CMK (cell line): ENCODE results near the gene IMPG2.

Experiments used
- DNase-seq: peaks from one replicate; pipeline ENCODE4 v3.0.0-alpha.2; 2010; ENCODE audit warnings: low read depth

IMPG2 gene

DNA sequence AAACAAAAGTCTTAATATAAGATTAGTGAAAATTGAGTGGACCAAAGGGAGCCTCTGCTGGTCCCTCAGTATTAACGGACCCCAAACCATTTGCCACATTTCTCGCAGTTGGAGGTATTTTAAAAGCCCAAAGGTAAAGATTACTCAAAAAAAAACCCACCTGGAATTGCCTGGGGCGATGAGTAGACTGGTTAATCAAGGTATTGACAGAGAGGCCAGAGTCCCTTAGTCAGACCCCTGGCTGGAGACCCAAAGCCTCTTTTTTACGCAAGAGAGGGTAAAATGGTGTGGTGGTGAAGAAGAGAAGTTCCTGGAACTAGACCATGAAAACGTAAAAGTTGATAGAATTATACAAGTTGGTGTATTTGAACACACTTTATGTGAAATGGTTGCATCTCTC, 137.2 kb downstream of the IMPG2 start:
- DNase-seq = no peak

- DNase-seq = no peak
Measured at GRCh38 chr3:101182734-101183133, 137.6 kb downstream of the IMPG2 start.

DNA sequence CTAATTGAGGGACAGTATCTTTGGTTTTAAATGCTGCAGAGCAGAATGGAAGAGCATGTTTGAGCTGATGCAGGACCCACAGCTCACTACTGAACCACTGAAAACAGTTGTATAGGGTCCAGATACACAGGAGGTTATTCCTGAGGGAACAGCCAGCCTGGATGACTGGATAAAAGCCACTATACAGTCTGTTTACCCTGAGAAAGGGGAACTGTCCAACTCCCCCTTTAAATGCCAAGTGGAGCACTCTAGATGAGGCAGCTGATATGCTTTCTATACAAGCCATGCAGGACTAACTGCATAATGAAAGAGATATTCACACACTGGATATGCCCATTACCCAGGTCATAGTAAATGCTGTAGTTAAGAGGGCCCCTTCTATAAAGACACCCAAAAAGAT, 138.6 kb downstream of the IMPG2 start:
- no peak for DNase-seq

DNA sequence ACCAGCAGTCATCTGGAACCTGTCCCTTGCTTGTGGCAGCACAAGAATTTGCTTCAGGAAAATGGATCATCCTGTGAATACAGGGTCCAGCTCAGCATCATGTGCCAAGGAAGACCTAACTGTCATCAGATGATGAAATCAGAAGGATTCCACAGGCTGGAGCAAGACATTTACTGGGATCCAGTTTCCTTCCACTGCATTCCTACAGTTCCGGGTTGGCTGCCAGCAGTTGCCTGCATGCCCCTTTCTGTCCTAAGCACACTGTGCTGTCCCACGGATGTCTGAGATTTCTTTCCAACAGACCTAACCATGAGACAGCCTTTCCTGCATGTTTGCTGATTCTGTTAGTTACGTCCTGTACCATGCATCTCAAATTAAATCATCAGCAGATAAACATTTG, 140.7 kb downstream of the IMPG2 start:
- DNase-seq = no peak

DNA sequence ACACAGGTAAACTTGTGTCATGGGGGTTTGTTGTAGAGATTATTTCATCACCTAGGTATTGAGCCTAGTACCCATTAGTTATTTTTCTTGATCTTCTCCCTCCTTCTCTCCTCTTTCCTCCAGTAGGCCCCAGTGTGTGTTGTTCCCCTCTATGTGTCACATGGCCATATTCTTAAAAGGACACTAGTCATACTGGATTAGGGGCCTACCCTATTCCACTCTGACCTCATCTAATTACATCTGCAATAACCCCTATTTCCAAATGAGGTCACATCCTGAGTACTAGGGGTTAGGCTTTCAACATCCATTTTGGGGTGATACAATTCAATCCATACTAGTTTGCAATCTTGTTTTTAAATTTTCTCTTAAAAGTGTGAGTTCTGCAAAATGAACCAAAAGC, 142.8 kb downstream of the IMPG2 start:
- no peak for DNase-seq
